CD4-positive, alpha-beta memory T cell (primary cell): ENCODE measurements around the gene PLA2G4B. TPM values are rescaled to one million over a fixed set of nuclear protein-coding genes. Genes with fewer than 3 reads are reported as not detected.

Experiments
- CTCF ChIA-PET: fragments of 350-600 bp; sonication (Branson Sonifier 250); formaldehyde crosslinking; loops from one replicate; lab custom pipeline; 2021; ENCODE audit warnings: inconsistent platforms; ENCODE audit not compliant: partially characterized antibody; lab: Charles Lee
- POLR2A ChIA-PET: fragments of 350-600 bp; sonication (Branson Sonifier 250); formaldehyde crosslinking; loops from one replicate; lab custom pipeline; 2021; ENCODE audit not compliant: partially characterized antibody; lab: Charles Lee
- DNase-seq, 5 donors: peaks; one replicate each; pipeline versions ENCODE4 v3.0.0 to v3.0.0-alpha.2; 2020 to 2022; ENCODE audit warnings: mixed read lengths in 1 of 5
- H3K27ac ChIP-seq: one replicate; pipeline ENCODE4 v1.7.0; 2013; ENCODE audit warnings: low read depth, low read length
- H3K27me3 ChIP-seq: 2 replicates; pipeline ENCODE4 v1.7.0; 2013; ENCODE audit warnings: mild to moderate bottlenecking, low read length, moderate library complexity; ENCODE audit not compliant: insufficient read depth
- H3K36me3 ChIP-seq: 2 replicates; pipeline ENCODE4 v1.7.0; 2013; ENCODE audit warnings: mild to moderate bottlenecking, low read length, moderate library complexity; ENCODE audit not compliant: insufficient read depth
- H3K4me1 ChIP-seq: 2 replicates; pipeline ENCODE4 v1.7.0; 2013; ENCODE audit warnings: mild to moderate bottlenecking, low read length, moderate library complexity; ENCODE audit not compliant: insufficient read depth
- H3K4me3 ChIP-seq, 2 donors: one replicate each; pipeline ENCODE4 v1.7.0; 2013; ENCODE audit warnings: low read length in 2 of 2, mild to moderate bottlenecking in 1 of 2
- H3K9me3 ChIP-seq, 2 donors: one replicate each; pipeline ENCODE4 v1.7.0; 2013; ENCODE audit warnings: low read length in 2 of 2, control low read depth in 1 of 2; ENCODE audit not compliant: control insufficient read depth in 1 of 2
- H3K27ac Mint-ChIP-seq, 7 donors: one replicate each; pipeline ENCODE4 v1.8.0; 2020 to 2021; ENCODE audit warnings: mixed read lengths in 7 of 7, mild to moderate bottlenecking in 6 of 7, inconsistent platforms in 3 of 7, moderate library complexity in 3 of 7
- H3K27me3 Mint-ChIP-seq, 2 donors: one replicate each; pipeline ENCODE4 v1.8.0; 2020 to 2021; ENCODE audit warnings: mixed read lengths in 2 of 2
- H3K36me3 Mint-ChIP-seq, 2 donors: one replicate each; pipeline ENCODE4 v1.8.0; 2020 to 2021; ENCODE audit warnings: mixed read lengths in 2 of 2, inconsistent platforms in 1 of 2, mild to moderate bottlenecking in 1 of 2
- H3K4me1 Mint-ChIP-seq, 4 donors: one replicate each; pipeline ENCODE4 v1.8.0; 2020 to 2021; ENCODE audit warnings: mixed read lengths in 4 of 4, mild to moderate bottlenecking in 1 of 4
- H3K4me3 Mint-ChIP-seq, 8 donors: one replicate each; pipeline ENCODE4 v1.8.0; 2020 to 2021; ENCODE audit warnings: mixed read lengths in 8 of 8, mild to moderate bottlenecking in 7 of 8, moderate library complexity in 6 of 8, inconsistent platforms in 3 of 8
- H3K9me3 Mint-ChIP-seq, 8 donors: one replicate each; pipeline ENCODE4 v1.8.0; 2020 to 2021; ENCODE audit warnings: mixed read lengths in 8 of 8, mild to moderate bottlenecking in 5 of 8, inconsistent platforms in 3 of 8, moderate library complexity in 1 of 8
- intact Hi-C: fragments of 100-400 bp; cut with micrococcal nuclease; formaldehyde crosslinking; loops from one replicate; pipeline ENCODE4 v1.15.1; 2023
- polyA plus RNA-seq, 2 donors: library from polyadenylated mRNA; unstranded; fragments of 300-500 nt; fragmentation: Illumina TruSeq; gene quantifications; one replicate each; pipeline ENCODE4 v1.2.3, GENCODE V29; 2021
- total RNA-seq, 2 experiments: library from RNA; stranded (reverse); gene quantifications; one replicate each; pipeline ENCODE4 v1.2.3, GENCODE V29; 2021

PLA2G4B gene
- total and polyA plus RNA-seq, 4 experiments from 2014 or later: 1.5 to 64.9 (median 33.7) TPM

GRCh38 chr15:41809121-41809520 is 29.5 kb upstream of the PLA2G4B start:
- H3K27me3 Mint-ChIP-seq: no peaks in the 10 kb centered on the region
- H3K4me3 Mint-ChIP-seq: no peak overlapping the region
- intact Hi-C loops: no loop called here

DNA sequence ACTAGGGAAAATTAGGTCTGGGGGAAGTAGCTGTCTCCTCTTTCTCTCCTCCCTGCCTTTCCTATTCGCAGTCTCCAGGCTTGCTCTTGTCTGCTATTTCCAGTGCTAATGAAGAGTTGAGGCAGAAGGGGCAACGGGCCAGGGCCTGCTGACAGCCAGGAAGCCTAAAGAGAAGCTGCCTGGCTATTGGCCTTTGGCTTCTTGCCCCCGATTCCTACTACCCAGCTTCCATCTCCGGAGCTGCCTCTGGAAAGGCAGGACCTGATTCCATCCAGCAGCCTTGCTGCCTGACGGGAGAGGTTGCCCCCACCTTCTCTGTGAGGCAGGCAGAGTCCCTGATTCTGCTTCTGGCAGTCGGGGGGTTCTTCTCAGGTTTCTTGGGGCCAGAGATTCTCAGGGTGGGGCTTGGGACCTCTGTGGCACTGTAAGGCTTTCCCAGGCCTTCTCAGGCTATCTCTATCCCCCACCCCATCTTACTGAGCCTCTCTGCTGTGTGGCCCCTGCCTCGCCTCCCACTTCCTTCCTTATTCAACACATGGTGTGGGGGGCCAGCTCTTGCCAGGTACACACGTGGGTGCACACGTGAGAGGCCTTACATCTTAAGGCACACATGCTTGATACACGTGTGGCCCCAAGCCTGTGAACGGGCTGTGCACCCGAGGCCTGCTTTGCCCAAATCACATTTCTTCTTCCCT is 29.0 kb upstream of the PLA2G4B start:
- Mint-ChIP-seq H3K4me1 (peaks cover 9 to 24% (median 13%) of the 10 kb centered on the region in 4 donors), H3K27ac (no peak overlapping the region), H3K36me3 (peaks cover 12 to 28% of the 10 kb centered on the region in 2 donors), H3K9me3 (no peaks in the 10 kb centered on the region), H3K4me3 (no peak overlapping the region), H3K27me3 (no peaks in the 10 kb centered on the region)
- ChIA-PET POLR2A (interaction anchor here (6.1 kb wide), 1 partner anchor 36 kb away, joined by 56 read pairs; the partner anchor contains the start of gene MAPKBP1), CTCF (interaction anchor here (0.9 to 10.2 kb wide), 12 partner anchors 11 to 271 kb away, joined by 3 to 327 read pairs (median 9); partner anchors contain the start of gene MAPKBP1)
- Histone ChIP-seq H3K9me3 (no peaks in the 10 kb centered on the region), H3K4me3 (no peak overlapping the region), H3K36me3 (peaks cover 4% of the 10 kb centered on the region), H3K27ac (no peak overlapping the region), H3K27me3 (no peaks in the 10 kb centered on the region), H3K4me1 (peaks cover 12% of the 10 kb centered on the region)
- no peak for DNase-seq
- intact Hi-C loops: no loop called here

More at GRCh38 chr15:41809121-41809520, 29.5 kb upstream of the PLA2G4B start:
- no peaks in the 10 kb centered on the region for H3K9me3 ChIP-seq
- ChIA-PET POLR2A (interaction anchor here (6.1 kb wide), 1 partner anchor 36 kb away, joined by 56 read pairs; the partner anchor contains the start of gene MAPKBP1), CTCF (interaction anchor here (4.8 to 10.2 kb wide), 2 partner anchors 33 to 94 kb away, joined by 52 to 327 read pairs; partner anchors contain the start of gene MAPKBP1)
- DNase-seq: no peak
- H3K36me3 ChIP-seq: peaks cover 4% of the 10 kb centered on the region
- peaks cover 12% of the 10 kb centered on the region for H3K4me1 ChIP-seq
- no peak overlapping the region for H3K4me3 ChIP-seq
- no peak overlapping the region for H3K27ac ChIP-seq
- H3K9me3 Mint-ChIP-seq: peaks cover 0 to 2% (median 0%) of the 10 kb centered on the region in 8 donors
- peaks cover 7 to 28% of the 10 kb centered on the region in 2 donors for H3K36me3 Mint-ChIP-seq
- peaks cover 12 to 29% (median 13%) of the 10 kb centered on the region in 4 donors for H3K4me1 Mint-ChIP-seq
- no peaks in the 10 kb centered on the region for H3K27me3 ChIP-seq
- H3K27ac Mint-ChIP-seq: no peak overlapping the region

DNA sequence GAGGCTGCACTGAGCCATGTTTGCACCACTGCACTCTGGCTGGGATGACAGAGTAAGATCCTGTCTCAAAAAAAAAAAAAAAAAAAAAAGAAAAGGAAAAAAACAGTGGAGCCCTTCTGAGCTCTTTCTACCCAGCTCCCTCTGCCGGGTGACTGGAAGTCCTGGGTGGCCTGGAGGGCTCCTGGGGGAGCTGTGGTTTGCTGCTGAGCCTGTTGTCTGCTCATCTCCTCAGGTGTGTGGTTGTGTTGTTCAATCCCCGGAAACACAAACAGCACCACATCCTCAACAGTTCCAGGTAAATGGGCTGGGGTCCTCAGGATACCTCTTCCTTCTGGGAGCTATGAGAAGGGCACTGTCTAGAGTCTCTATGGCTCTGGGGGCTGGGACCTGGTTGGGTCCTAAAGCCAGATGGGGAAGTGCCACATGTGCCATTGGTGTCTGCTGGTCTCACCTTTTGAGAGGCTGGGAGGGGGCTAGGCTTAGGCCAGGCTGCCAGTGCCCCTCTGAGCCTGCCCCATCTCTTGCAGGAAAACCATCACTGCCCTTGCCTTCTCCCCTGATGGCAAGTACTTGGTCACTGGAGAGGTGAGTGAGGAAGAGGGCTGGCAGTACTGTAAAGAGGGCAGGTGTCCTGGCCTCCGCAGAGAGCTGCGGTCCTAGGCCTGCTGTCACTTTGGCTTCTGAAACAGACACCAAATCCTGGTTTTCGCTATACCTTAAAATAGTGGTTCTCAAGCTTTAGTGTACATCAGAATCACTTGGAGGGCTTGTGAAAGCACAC is 27.8 kb upstream of the PLA2G4B start:
- H3K36me3 ChIP-seq: peaks cover 7% of the 10 kb centered on the region
- Mint-ChIP-seq H3K9me3 (no peaks in the 10 kb centered on the region), H3K27me3 (no peaks in the 10 kb centered on the region)

DNA sequence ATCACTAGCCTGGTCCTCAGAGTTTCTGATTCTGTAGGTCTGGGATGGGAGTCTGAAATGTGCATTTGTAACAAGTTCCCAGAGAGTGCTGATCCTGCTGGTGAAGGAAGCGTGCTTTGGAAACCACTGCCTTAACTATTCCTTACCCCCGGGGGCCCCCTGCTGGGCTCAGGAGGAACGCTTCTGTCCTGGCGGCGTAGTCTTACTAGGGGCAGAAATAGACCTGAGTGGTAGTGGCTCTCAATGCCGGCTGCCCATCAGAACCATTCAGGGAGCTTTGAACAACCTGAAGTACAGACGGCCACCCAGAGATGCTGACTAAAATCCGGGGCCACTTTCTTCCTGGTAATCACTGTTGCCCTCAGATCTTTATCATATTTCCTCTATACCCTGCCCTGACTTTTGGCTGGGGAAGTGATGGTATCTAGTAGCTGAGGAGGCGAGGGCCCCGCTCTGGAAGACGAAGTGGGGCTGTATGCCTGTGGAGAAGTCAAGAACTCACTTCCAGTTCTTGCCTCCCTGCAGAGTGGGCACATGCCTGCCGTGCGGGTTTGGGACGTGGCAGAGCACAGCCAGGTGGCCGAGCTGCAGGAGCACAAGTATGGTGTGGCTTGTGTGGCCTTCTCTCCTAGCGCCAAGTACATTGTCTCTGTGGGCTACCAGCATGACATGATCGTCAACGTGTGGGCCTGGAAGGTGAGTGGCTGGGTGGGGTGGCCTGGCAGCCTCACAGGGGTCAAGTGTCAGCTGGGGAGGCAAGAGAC is 27.0 kb upstream of the PLA2G4B start:
- H3K36me3 ChIP-seq: peaks cover 7% of the 10 kb centered on the region

More for the DNA sequence above, 27.8 kb upstream of the PLA2G4B start:
- Mint-ChIP-seq H3K4me1 (peaks cover 7 to 21% (median 13%) of the 10 kb centered on the region in 4 donors), H3K4me3 (no peak overlapping the region), H3K27ac (peak overlapping the region in 3 of 7 donors; percentile 31 to 49 (median 43)), H3K36me3 (peaks cover 17 to 30% of the 10 kb centered on the region in 2 donors)
- CTCF ChIA-PET: interaction anchor here (0.6 to 10.2 kb wide), 35 partner anchors 8 to 272 kb away, joined by 3 to 327 read pairs (median 4); partner anchors contain the start of genes EHD4, MAPKBP1 and RPAP1
- H3K4me1 ChIP-seq: peaks cover 12% of the 10 kb centered on the region
- no peak overlapping the region for H3K27ac ChIP-seq
- POLR2A ChIA-PET: interaction anchor here (1.1 to 6.1 kb wide), 3 partner anchors 38 to 126 kb away, joined by 3 to 56 read pairs (median 4); partner anchors contain the start of gene MAPKBP1
- no peak for DNase-seq
- no peaks in the 10 kb centered on the region for H3K9me3 ChIP-seq
- intact Hi-C loops: loop anchor here (1.0 kb wide), 6 partner anchors 37 to 345 kb away; partner anchors contain the start of gene MAPKBP1
- no peaks in the 10 kb centered on the region for H3K27me3 ChIP-seq
- H3K4me3 ChIP-seq: no peak overlapping the region

DNA sequence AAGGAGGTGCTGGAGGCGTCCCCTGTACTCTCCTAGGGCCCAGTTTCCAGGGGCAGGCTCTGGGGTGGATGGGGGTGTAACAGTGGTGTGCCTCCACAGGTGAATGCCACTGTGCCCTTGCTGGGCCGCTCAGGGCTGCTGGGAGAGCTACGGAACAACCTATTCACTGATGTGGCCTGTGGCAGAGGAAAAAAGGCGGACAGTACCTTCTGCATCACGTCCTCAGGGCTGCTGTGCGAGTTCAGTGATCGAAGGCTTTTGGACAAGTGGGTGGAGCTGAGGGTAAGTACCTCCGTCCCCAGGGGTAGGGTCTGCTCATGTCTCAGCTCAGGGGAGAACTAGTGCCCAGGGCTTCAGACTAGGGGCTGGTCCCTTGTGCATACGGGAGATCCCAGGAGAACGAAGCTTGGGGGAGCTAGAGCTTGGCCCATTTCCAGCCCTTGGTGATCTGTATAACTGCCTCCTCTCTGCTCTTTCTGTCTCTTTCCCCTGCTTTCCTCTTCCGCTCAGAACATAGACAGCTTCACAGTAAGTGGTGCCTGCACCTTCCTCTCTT is 25.7 kb upstream of the PLA2G4B start:
- POLR2A ChIA-PET: interaction anchor here (0.6 to 6.1 kb wide), 2 partner anchors 36 to 40 kb away, joined by 4 to 56 read pairs; partner anchors contain the start of gene MAPKBP1
- Mint-ChIP-seq H3K27me3 (no peaks in the 10 kb centered on the region), H3K9me3 (no peaks in the 10 kb centered on the region), H3K36me3 (peaks cover 36 to 42% of the 10 kb centered on the region in 2 donors), H3K27ac (peak overlapping the region in 1 of 7 donors; percentile 83), H3K4me1 (peaks cover 7 to 21% (median 13%) of the 10 kb centered on the region in 4 donors), H3K4me3 (no peak overlapping the region)
- H3K4me1 ChIP-seq: peaks cover 12% of the 10 kb centered on the region
- no peak overlapping the region for H3K27ac ChIP-seq
- DNase-seq: no peak
- CTCF ChIA-PET: interaction anchor here (1.0 to 10.2 kb wide), 14 partner anchors 11 to 347 kb away, joined by 3 to 327 read pairs (median 10); partner anchors contain the start of genes MAPKBP1 and RPAP1
- intact Hi-C loops: no loop called here
- H3K4me3 ChIP-seq: no peak overlapping the region
- H3K9me3 ChIP-seq: no peaks in the 10 kb centered on the region
- H3K36me3 ChIP-seq: peaks cover 19% of the 10 kb centered on the region
- H3K27me3 ChIP-seq: no peaks in the 10 kb centered on the region

More for the DNA sequence above, 27.0 kb upstream of the PLA2G4B start:
- H3K4me1 ChIP-seq: peaks cover 12% of the 10 kb centered on the region
- H3K27ac ChIP-seq: no peak overlapping the region
- no peaks in the 10 kb centered on the region for H3K27me3 Mint-ChIP-seq
- POLR2A ChIA-PET: interaction anchor here (0.8 to 6.1 kb wide), 6 partner anchors 38 to 125 kb away, joined by 3 to 56 read pairs (median 4); partner anchors contain the start of gene MAPKBP1
- no peaks in the 10 kb centered on the region for H3K9me3 Mint-ChIP-seq
- peak overlapping the region in 4 of 7 donors; percentile 29 to 57 (median 37) for H3K27ac Mint-ChIP-seq
- peaks cover 7 to 21% (median 13%) of the 10 kb centered on the region in 4 donors for H3K4me1 Mint-ChIP-seq
- H3K27me3 ChIP-seq: no peaks in the 10 kb centered on the region
- peak; percentile 68 to 75 (median 70) for DNase-seq
- H3K9me3 ChIP-seq: no peaks in the 10 kb centered on the region
- H3K36me3 Mint-ChIP-seq: peaks cover 25 to 36% of the 10 kb centered on the region in 2 donors
- intact Hi-C loops: loop anchor here (1.0 kb wide), 6 partner anchors 37 to 345 kb away; partner anchors contain the start of gene MAPKBP1
- H3K4me3 Mint-ChIP-seq: peak overlapping the region in 1 of 8 donors; percentile 1
- no peak overlapping the region for H3K4me3 ChIP-seq
- CTCF ChIA-PET: interaction anchor here (0.6 to 10.2 kb wide), 41 partner anchors 8 to 346 kb away, joined by 3 to 327 read pairs (median 4); partner anchors contain the start of genes EHD4, MAPKBP1 and RPAP1

DNA sequence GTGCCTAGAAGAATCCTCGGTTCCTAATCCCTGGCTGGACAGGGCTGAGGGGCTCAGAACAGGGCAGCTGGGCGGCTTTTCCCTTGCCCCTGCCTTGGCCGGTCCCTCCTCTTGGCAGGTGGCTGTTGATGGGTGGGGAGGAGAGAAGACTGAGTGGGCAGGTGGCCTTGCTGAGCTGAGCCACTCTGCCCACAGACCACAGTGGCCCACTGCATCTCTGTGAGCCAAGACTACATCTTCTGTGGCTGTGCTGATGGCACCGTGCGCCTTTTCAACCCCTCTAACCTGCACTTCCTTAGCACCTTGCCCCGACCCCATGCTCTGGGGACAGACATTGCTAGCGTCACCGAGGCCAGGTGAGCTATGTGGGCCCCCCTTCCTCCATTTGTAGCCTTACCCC is 25.2 kb upstream of the PLA2G4B start:
- Mint-ChIP-seq H3K27ac (no peak overlapping the region), H3K27me3 (no peaks in the 10 kb centered on the region), H3K9me3 (no peaks in the 10 kb centered on the region), H3K4me3 (no peak overlapping the region), H3K4me1 (peaks cover 7 to 21% (median 13%) of the 10 kb centered on the region in 4 donors), H3K36me3 (peaks cover 41 to 47% of the 10 kb centered on the region in 2 donors)
- Histone ChIP-seq H3K9me3 (no peaks in the 10 kb centered on the region), H3K4me3 (no peak overlapping the region), H3K27ac (no peak overlapping the region), H3K4me1 (peaks cover 12% of the 10 kb centered on the region), H3K27me3 (no peaks in the 10 kb centered on the region), H3K36me3 (peaks cover 24% of the 10 kb centered on the region)
- ChIA-PET POLR2A (interaction anchor here (6.1 kb wide), 1 partner anchor 40 kb away, joined by 56 read pairs; the partner anchor contains the start of gene MAPKBP1), CTCF (interaction anchor here (1.1 to 10.2 kb wide), 8 partner anchors 10 to 347 kb away, joined by 4 to 327 read pairs (median 10); partner anchors contain the start of genes MAPKBP1 and RPAP1)
- no peak for DNase-seq
- intact Hi-C loops: no loop called here
